CD4-positive, CD25-positive, alpha-beta regulatory T cell (primary cell): ENCODE results near the gene KCNN3. TPM values are rescaled to one million over a fixed set of nuclear protein-coding genes. Genes with fewer than 3 reads are reported as not detected.

Source experiments
- ATAC-seq, 2 donors: fragments of 150-1000 bp; cut with Tn5 transposase; one replicate each; pipeline ENCODE4 v1.10.0; 2021; ENCODE audit warnings: low read depth in 2 of 2, moderate number of reproducible peaks in 2 of 2, moderate library complexity in 1 of 2
- DNase-seq, 3 donors: peaks; one replicate each; pipeline versions ENCODE4 v3.0.0 to v3.0.0-alpha.2; 2012 to 2022; ENCODE audit warnings: mixed read lengths in 1 of 3
- H3K27ac ChIP-seq: one replicate; pipeline ENCODE4 v1.7.0; 2013; ENCODE audit warnings: mild to moderate bottlenecking, low read length; ENCODE audit not compliant: insufficient read depth, poor library complexity, severe bottlenecking
- H3K27me3 ChIP-seq: one replicate; pipeline ENCODE4 v1.7.0; 2013; ENCODE audit warnings: low read length; ENCODE audit not compliant: control insufficient read depth, insufficient read depth
- H3K36me3 ChIP-seq: one replicate; pipeline ENCODE4 v1.7.0; 2013; ENCODE audit warnings: mild to moderate bottlenecking, low read length, moderate library complexity; ENCODE audit not compliant: control insufficient read depth, insufficient read depth
- H3K4me1 ChIP-seq: 2 replicates; pipeline ENCODE4 v1.7.0; 2013; ENCODE audit warnings: mild to moderate bottlenecking, low read length; ENCODE audit not compliant: insufficient read depth, control insufficient read depth, poor library complexity, severe bottlenecking
- H3K4me3 ChIP-seq: one replicate; pipeline ENCODE4 v1.7.0; 2013; ENCODE audit warnings: low read depth, mild to moderate bottlenecking, low read length, moderate library complexity
- H3K9me3 ChIP-seq, 2 experiments: 1 replicate in 1 of 2; 2 replicates in 1 of 2; pipeline ENCODE4 v1.7.0; 2013; ENCODE audit warnings: low read length in 2 of 2, mild to moderate bottlenecking in 1 of 2, moderate library complexity in 1 of 2; ENCODE audit not compliant: control insufficient read depth in 2 of 2
- H3K27ac Mint-ChIP-seq, 3 donors: one replicate each; pipeline ENCODE4 v1.8.0; 2020 to 2022; ENCODE audit warnings: mild to moderate bottlenecking in 3 of 3, mixed read lengths in 3 of 3, moderate library complexity in 2 of 3
- H3K27me3 Mint-ChIP-seq: one replicate; pipeline ENCODE4 v1.8.0; 2022; ENCODE audit warnings: mild to moderate bottlenecking, mixed read lengths
- H3K36me3 Mint-ChIP-seq: one replicate; pipeline ENCODE4 v1.8.0; 2020; ENCODE audit warnings: mixed read lengths
- H3K4me1 Mint-ChIP-seq, 4 donors: one replicate each; pipeline ENCODE4 v1.8.0; 2020 to 2022; ENCODE audit warnings: mixed read lengths in 4 of 4, mild to moderate bottlenecking in 1 of 4
- H3K4me3 Mint-ChIP-seq, 4 donors: one replicate each; pipeline ENCODE4 v1.8.0; 2020 to 2022; ENCODE audit warnings: mild to moderate bottlenecking in 4 of 4, mixed read lengths in 4 of 4, moderate library complexity in 3 of 4
- H3K9me3 Mint-ChIP-seq, 7 donors: one replicate each; pipeline ENCODE4 v1.8.0; 2020 to 2022; ENCODE audit warnings: mixed read lengths in 7 of 7, mild to moderate bottlenecking in 3 of 7, moderate library complexity in 2 of 7
- polyA plus RNA-seq, 4 donors: library from polyadenylated mRNA; unstranded; fragments of 300-500 nt; fragmentation: Illumina TruSeq; gene quantifications; one replicate each; pipeline ENCODE4 v1.2.3, GENCODE V29; 2021
- total RNA-seq: library from RNA; stranded (reverse); gene quantifications from one replicate; pipeline ENCODE4 v1.2.3, GENCODE V29; 2022

KCNN3 gene
- total and polyA plus RNA-seq, 5 donors from 2014 or later: 0.30 TPM; not detected in 4

DNA sequence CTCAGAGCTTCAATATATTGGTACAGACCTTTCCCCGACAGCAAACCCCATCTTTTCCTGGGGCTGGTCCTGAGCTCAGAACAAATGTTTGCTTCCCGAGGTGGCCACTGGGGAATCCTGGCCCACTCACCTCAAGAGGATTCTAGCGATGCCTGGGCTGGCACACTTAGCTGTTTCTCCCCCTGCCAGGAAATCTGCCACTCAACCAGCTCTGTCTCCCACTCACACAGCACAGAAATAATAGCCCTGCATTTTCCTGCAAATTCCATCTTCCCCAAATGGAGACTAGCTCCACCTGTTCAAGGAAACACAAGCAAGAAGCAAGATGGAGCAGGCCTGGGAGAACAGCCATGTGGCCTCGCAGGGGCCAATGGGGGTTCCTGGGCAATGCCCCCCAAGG, 21.1 kb downstream of the KCNN3 start:
- H3K27me3 ChIP-seq: no peaks in the 10 kb centered on the region
- peaks cover 0 to 2% (median 0%) of the 10 kb centered on the region in 4 donors for H3K4me1 Mint-ChIP-seq
- H3K27ac ChIP-seq: no peak overlapping the region

DNA sequence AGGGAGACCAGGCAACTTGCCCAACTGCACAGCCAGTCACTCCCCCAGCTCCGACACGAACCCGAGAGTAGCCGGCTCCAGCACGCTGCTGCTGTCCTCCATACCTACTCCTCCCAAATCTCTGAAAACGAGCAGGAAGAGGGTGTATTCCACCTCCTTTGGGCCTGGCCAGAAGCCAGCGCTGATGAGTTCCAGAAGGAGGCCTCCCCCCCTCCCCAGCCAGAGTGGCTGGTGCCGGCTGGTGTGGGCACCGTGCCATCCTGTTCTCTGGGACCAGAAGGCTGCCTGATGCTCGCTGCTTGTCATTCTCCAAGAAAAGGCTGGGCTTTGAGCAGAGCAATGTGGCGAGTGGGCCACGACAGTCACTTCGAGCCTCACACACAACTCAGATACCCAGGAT, 22.2 kb downstream of the KCNN3 start:
- no peaks in the 10 kb centered on the region for H3K4me1 ChIP-seq
- H3K27me3 Mint-ChIP-seq: peaks cover 5% of the 10 kb centered on the region
- H3K27ac Mint-ChIP-seq: no peak overlapping the region
- no peaks in the 10 kb centered on the region for H3K9me3 Mint-ChIP-seq
- H3K4me3 Mint-ChIP-seq: no peak overlapping the region
- ATAC-seq: no peak
- H3K36me3 Mint-ChIP-seq: no peaks in the 10 kb centered on the region
- H3K4me1 Mint-ChIP-seq: peaks cover 0 to 2% (median 0%) of the 10 kb centered on the region in 4 donors
- no peak overlapping the region for H3K27ac ChIP-seq
- no peaks in the 10 kb centered on the region for H3K9me3 ChIP-seq
- DNase-seq: no peak
- no peaks in the 10 kb centered on the region for H3K36me3 ChIP-seq
- no peak overlapping the region for H3K4me3 ChIP-seq
- no peaks in the 10 kb centered on the region for H3K27me3 ChIP-seq

More for the DNA sequence above, 21.1 kb downstream of the KCNN3 start:
- Mint-ChIP-seq H3K9me3 (no peaks in the 10 kb centered on the region), H3K36me3 (no peaks in the 10 kb centered on the region), H3K27me3 (peaks cover 5% of the 10 kb centered on the region), H3K4me3 (no peak overlapping the region), H3K27ac (no peak overlapping the region)
- no peak overlapping the region for H3K4me3 ChIP-seq
- DNase-seq: no peak
- ATAC-seq: no peak
- H3K36me3 ChIP-seq: no peaks in the 10 kb centered on the region
- H3K4me1 ChIP-seq: no peaks in the 10 kb centered on the region
- no peaks in the 10 kb centered on the region for H3K9me3 ChIP-seq

DNA sequence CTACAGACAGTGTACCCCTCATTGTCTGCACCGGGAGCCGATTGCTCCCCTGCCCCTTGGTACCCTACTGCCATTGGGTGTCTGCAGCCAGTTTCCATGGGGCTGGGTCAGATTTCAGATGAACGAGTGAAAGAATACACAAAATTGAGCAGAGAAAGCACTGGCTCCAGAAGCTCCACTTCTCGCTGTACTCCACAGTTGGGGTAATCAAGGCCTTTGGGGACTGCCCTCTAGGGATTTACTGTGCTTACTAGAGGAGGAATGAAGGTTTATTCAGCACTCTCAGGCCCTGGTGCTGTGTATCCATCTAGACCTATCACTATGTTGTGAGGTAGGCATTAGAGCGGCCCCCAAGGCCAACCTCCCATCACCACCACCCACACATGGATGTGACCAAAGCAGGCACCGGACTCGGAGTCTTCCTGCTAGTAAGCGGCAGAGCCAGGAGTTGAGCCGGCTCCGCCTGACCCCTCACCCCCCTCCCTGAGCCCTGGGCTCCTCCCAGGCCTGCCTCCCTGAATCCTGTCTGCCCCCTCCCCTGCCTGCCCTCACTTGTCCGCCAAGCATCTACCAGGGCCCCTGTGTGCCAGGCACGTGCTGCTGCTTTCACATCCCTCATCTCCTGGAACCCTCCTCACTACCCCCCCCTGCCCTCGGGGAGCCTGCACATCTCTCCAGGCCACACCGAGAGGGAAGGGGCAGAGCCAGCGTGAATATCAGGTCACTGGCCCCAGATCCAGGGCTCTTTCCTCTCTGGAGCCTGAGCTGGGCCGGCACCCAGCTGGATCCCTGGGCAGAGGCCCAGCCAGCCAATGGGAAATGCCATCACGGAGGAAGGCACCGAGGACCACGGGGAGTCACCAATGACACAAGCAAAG, 23.3 kb downstream of the KCNN3 start:
- Histone ChIP-seq H3K36me3 (no peaks in the 10 kb centered on the region), H3K4me3 (no peak overlapping the region), H3K9me3 (no peaks in the 10 kb centered on the region), H3K27ac (no peak overlapping the region), H3K27me3 (no peaks in the 10 kb centered on the region), H3K4me1 (no peaks in the 10 kb centered on the region)
- ATAC-seq (no peak), DNase-seq (no peak)
- H3K27ac Mint-ChIP-seq: no peak overlapping the region
- H3K27me3 Mint-ChIP-seq: peaks cover 5% of the 10 kb centered on the region
- no peaks in the 10 kb centered on the region for H3K36me3 Mint-ChIP-seq
- H3K4me3 Mint-ChIP-seq: no peak overlapping the region
- no peaks in the 10 kb centered on the region for H3K9me3 Mint-ChIP-seq
- H3K4me1 Mint-ChIP-seq: peaks cover 0 to 2% (median 0%) of the 10 kb centered on the region in 4 donors

GRCh38 chr1:154845879-154846278, 24.2 kb downstream of the KCNN3 start:
- DNase-seq (no peak), ATAC-seq (no peak)
- Mint-ChIP-seq H3K4me3 (no peak overlapping the region), H3K27ac (peak overlapping the region in 1 of 3 donors; percentile 32), H3K4me1 (peaks cover 0 to 2% (median 0%) of the 10 kb centered on the region in 4 donors), H3K36me3 (no peaks in the 10 kb centered on the region), H3K27me3 (peaks cover 5% of the 10 kb centered on the region), H3K9me3 (no peaks in the 10 kb centered on the region)
- Histone ChIP-seq H3K4me3 (no peak overlapping the region), H3K27me3 (no peaks in the 10 kb centered on the region), H3K27ac (no peak overlapping the region), H3K36me3 (no peaks in the 10 kb centered on the region), H3K9me3 (no peaks in the 10 kb centered on the region), H3K4me1 (no peaks in the 10 kb centered on the region)

GRCh38 chr1:154845174-154845573, 24.9 kb downstream of the KCNN3 start:
- H3K36me3 Mint-ChIP-seq: no peaks in the 10 kb centered on the region
- no peaks in the 10 kb centered on the region for H3K27me3 ChIP-seq
- H3K4me3 ChIP-seq: no peak overlapping the region
- no peaks in the 10 kb centered on the region for H3K4me1 ChIP-seq
- peaks cover 5% of the 10 kb centered on the region for H3K27me3 Mint-ChIP-seq
- H3K4me1 Mint-ChIP-seq: peaks cover 0 to 2% (median 0%) of the 10 kb centered on the region in 4 donors
- no peaks in the 10 kb centered on the region for H3K9me3 Mint-ChIP-seq
- no peak for ATAC-seq
- no peak overlapping the region for H3K4me3 Mint-ChIP-seq
- H3K27ac Mint-ChIP-seq: no peak overlapping the region
- no peaks in the 10 kb centered on the region for H3K9me3 ChIP-seq
- H3K36me3 ChIP-seq: no peaks in the 10 kb centered on the region
- no peak for DNase-seq
- H3K27ac ChIP-seq: no peak overlapping the region

DNA sequence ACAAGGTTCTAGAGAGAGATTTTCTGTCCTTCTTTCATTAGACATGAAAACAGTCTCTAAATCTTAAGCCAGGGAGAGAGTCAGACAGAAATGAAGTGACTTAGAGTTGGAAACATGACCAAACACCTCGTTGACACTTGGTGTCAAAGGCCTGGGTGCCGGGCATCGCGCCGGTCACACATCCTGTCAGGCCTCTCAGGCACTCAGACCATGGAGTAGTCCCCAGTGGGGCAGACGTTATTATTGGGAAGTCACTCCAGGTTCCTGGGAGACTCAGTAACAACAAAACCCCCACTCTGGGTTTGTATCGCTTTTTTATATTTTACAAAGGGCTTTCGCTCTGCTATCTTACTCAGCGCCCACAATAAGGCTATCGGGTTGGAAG, 25.8 kb downstream of the KCNN3 start:
- H3K4me1 Mint-ChIP-seq: no peaks in the 10 kb centered on the region
- no peaks in the 10 kb centered on the region for H3K9me3 Mint-ChIP-seq
- no peaks in the 10 kb centered on the region for H3K27me3 ChIP-seq
- H3K27me3 Mint-ChIP-seq: peaks cover 5% of the 10 kb centered on the region
- ATAC-seq (no peak), DNase-seq (no peak)
- H3K27ac Mint-ChIP-seq: peak overlapping the region in 1 of 3 donors; percentile 38
- no peaks in the 10 kb centered on the region for H3K9me3 ChIP-seq
- H3K36me3 ChIP-seq: no peaks in the 10 kb centered on the region
- H3K27ac ChIP-seq: no peak overlapping the region
- no peaks in the 10 kb centered on the region for H3K36me3 Mint-ChIP-seq
- H3K4me1 ChIP-seq: no peaks in the 10 kb centered on the region
- no peak overlapping the region for H3K4me3 Mint-ChIP-seq
- no peak overlapping the region for H3K4me3 ChIP-seq

DNA sequence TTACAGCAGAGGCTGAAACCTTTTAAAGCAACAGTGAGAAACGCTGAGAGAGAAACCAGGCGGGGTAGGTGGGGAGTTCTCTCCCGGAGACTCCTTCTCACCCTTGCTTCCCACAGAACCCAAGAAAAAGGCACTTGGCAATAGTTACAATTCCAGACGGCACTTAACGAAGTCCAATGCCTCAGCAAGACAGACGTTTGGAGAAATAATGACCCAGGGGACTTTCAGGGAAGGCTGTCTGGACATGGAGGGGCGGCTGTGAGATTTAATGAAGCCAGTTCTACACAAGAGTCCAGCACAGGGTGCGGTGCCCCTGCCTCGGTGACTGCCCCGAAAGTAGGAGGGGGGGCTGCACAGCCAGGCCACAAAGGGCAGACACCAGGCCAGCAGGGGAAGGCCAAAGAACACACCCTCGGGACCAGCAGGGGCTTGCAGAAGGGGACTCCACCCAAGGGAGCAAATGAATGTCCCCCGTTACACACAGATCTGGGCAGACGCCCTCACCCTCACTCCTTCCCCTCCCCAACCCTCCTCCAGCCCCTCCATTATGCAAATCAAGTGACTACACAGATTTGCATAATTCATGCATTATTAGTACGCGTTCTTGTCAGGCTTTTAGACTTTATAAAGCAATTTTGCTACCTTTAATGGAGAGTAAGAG, 26.3 kb downstream of the KCNN3 start:
- Mint-ChIP-seq H3K4me1 (no peaks in the 10 kb centered on the region), H3K4me3 (no peak overlapping the region), H3K36me3 (no peaks in the 10 kb centered on the region), H3K9me3 (no peaks in the 10 kb centered on the region), H3K27ac (peak overlapping the region in 1 of 3 donors; percentile 38), H3K27me3 (peaks cover 3% of the 10 kb centered on the region)
- Histone ChIP-seq H3K36me3 (no peaks in the 10 kb centered on the region), H3K27ac (no peak overlapping the region), H3K27me3 (no peaks in the 10 kb centered on the region), H3K4me3 (no peak overlapping the region), H3K9me3 (no peaks in the 10 kb centered on the region), H3K4me1 (no peaks in the 10 kb centered on the region)
- DNase-seq (no peak), ATAC-seq (no peak)
